ENCODE measurements around the gene RFX2.

DNA sequence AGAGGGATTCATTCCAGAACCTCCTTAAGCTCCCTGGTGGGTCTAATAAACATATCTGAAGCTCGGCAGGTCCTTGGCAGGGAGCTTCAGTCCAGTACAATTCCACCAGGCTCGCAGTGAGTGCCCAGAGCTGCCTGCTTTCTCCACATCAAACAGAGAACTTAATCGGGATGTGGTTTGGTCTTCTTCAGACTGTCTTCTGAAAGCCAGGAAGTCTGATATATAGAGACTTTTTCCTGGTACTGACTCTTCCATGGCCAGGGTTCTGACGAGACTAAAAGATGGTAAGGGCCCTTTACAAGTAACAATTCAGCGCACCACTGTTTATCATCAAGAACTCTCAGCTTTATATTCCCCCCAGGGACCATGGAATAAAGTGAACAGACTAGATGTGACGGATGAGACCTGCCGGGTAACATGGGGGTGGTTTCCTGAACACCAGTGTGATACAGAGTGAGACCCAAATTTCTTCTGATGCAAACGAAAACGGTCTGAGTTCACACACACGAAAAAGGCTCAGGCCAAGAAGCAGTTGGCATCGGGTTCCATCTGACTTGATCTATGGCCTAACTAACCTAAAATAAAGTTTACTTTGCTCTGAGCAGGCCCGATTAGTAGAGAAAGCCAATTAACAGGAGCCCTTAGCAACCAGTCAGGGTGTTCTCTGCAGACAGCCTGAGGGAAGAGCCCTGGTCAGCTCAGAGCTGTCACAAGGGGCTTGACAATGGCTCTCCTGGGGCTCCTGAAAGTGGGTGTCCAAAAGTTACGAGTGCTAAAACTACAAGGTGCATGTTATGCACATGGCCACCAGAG lies 161.3 kb downstream of the RFX2 start:
- TF ChIP-seq, protein P1, sequence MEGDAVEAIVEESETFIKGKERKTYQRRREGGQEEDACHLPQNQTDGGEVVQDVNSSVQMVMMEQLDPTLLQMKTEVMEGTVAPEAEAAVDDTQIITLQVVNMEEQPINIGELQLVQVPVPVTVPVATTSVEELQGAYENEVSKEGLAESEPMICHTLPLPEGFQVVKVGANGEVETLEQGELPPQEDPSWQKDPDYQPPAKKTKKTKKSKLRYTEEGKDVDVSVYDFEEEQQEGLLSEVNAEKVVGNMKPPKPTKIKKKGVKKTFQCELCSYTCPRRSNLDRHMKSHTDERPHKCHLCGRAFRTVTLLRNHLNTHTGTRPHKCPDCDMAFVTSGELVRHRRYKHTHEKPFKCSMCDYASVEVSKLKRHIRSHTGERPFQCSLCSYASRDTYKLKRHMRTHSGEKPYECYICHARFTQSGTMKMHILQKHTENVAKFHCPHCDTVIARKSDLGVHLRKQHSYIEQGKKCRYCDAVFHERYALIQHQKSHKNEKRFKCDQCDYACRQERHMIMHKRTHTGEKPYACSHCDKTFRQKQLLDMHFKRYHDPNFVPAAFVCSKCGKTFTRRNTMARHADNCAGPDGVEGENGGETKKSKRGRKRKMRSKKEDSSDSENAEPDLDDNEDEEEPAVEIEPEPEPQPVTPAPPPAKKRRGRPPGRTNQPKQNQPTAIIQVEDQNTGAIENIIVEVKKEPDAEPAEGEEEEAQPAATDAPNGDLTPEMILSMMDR (IDR thresholded peaks at IDR 0.05) = peak in 1 of 3 experiments; percentile 3
- TF ChIP-seq POLR2AphosphoS5 (IDR thresholded peaks at IDR 0.05) (no peak), EP300 (IDR thresholded peaks at IDR 0.05) (no peak)
